GM18873 (cell line): ENCODE data around the gene TYW3.

Source experiments
- ATAC-seq: cut with Tn5 transposase; IDR thresholded peaks from one replicate; pipeline ENCODE4 v1.9.1; 2021; ENCODE audit warnings: mild to moderate bottlenecking, moderate library complexity, moderate number of reproducible peaks; ENCODE audit not compliant: unreplicated experiment, low FRiP score

The TYW3 gene, protein sequence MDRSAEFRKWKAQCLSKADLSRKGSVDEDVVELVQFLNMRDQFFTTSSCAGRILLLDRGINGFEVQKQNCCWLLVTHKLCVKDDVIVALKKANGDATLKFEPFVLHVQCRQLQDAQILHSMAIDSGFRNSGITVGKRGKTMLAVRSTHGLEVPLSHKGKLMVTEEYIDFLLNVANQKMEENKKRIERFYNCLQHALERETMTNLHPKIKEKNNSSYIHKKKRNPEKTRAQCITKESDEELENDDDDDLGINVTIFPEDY

DNA sequence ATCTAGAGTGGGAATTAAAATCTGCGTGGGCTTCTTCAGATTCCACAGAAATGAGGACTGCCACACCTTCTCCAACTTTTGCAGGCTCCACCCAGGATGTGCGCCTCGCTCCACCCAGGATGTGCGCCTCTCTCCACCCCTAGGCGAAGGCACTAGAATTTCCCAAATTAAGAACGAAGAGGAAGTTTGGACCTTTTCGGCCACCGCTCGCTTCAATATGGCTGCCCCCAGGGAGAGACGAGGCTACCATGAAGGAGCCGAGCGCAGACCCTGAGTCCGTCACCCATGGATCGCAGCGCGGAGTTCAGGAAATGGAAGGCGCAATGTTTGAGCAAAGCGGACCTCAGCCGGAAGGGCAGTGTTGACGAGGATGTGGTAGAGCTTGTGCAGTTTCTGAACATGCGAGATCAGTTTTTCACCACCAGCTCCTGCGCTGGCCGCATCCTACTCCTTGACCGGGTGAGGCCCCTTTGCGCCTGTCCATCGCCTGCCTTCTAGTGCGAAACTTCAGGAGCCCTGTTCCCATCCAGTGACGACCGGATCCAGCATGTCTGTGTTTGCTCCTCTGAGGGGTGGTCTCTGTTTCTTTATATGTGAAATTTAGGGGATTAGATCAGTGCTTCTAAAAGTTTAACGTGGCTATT, at the start of gene TYW3, which contains the start of gene CRYZ:
TSS of gene TYW3 (plus strand) at position 193 of the 644 bp plus-strand sequence. CDS start at position 286, 93 bp downstream.
TSS of gene CRYZ (minus strand) at position 91 of the 644 bp plus-strand sequence. CDS start 8,229 bp downstream, outside the sequence.
- ATAC-seq: peak; percentile 77

- ATAC-seq: no peak
Observed at GRCh38 chr1:74683656-74684055, 49.3 kb upstream of the TYW3 start.

DNA sequence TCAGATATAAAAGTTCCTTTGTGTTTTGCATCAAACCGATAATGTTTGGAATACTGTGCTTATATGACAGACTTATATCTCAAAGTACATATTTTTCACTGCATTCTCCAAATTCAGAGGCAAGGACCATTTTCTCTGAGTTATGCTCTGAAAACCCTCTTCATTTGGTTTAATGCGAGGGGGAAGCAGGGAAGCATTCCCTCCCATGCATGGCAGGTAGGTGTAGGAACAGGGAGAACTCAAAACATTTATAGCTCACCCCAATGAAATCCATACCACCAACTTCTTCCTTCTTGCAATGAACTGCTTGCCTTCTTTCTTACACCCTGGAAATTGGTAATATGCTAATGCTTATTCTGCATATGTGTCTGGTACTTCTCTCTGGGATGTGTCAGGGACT, 48.7 kb upstream of the TYW3 start:
- ATAC-seq: no peak

- no peak for ATAC-seq
Observed at GRCh38 chr1:74686928-74687327, 46.0 kb upstream of the TYW3 start.

GRCh38 chr1:74689621-74690363, 43.2 kb upstream of the TYW3 start:
- ATAC-seq: peak; percentile 69

GRCh38 chr1:74690364-74690696, 42.6 kb upstream of the TYW3 start:
- ATAC-seq: no peak

DNA sequence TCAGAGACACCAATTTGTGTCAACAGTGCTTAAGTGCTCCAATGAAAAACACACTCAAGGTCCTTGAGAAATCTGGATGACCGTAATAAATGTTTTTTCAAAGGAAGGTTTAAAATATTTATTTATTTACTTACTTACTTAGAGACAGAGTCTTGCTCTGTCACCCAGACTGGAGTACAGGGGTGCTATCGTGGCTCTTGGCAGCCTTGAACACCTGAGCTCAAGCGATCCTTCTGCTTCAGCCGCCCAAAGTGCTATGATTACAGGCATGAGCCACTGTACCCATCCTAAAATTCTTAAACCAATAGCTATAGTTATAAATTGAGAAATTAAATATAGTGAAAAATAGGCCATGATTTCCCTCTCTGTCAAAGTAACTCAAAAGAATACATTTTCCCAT, 42.0 kb upstream of the TYW3 start:
- ATAC-seq: no peak

DNA sequence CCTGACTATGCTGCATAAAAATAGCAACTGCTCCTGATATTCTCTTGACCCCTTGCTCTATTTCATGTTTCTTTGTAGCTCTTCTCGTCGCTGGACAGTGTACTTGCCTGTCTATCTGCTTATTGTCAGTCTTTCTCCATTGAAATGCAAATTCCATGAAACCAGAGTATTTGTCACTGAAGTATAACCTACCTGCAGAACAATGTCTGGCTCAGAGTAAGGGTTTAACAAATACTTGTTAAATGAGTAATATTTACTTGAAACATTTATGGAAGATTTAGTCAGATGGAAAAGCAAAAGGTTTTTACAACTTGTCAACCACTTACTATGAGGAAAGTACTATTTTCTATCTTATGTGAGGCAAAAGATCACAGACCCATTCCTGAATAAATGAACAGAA, 39.5 kb upstream of the TYW3 start:
- ATAC-seq: no peak

DNA sequence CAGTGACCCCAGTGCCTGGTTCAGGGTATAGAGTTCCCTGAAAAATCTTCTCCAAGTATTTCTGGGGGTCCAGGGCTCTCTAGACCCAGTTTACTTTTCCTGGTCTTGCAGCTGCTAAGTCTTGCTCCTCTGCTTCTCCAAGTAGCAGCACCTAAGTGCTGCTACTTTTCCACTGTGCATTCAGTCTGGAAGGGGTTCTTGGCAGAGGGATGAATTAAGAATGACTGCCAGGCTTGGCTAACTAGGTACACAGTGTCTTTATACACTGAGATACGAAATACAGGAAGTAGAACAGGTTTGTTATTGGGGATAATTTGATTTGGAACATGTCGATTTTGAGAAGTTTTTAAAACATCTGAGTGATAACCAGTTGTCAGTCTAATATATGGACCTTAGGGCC, 35.1 kb upstream of the TYW3 start:
- ATAC-seq: no peak

DNA sequence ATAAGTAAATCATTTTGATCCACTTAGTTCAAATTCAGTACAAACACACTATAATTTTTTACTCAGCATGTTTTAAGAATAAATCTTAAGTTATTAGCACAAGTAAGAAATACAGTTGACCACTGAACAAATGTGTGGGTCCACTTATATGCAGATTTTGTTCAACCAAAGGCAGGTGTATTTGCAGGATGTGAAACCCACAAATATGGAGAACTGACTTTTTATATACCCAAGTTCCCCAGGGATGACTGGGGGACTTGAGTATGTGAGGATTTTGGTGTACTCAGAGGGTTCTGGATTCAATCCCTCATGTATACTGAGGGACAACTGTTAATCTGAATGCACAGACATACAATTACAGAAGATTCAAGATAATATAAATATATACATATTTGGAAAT, 33.6 kb upstream of the TYW3 start:
- no peak for ATAC-seq

DNA sequence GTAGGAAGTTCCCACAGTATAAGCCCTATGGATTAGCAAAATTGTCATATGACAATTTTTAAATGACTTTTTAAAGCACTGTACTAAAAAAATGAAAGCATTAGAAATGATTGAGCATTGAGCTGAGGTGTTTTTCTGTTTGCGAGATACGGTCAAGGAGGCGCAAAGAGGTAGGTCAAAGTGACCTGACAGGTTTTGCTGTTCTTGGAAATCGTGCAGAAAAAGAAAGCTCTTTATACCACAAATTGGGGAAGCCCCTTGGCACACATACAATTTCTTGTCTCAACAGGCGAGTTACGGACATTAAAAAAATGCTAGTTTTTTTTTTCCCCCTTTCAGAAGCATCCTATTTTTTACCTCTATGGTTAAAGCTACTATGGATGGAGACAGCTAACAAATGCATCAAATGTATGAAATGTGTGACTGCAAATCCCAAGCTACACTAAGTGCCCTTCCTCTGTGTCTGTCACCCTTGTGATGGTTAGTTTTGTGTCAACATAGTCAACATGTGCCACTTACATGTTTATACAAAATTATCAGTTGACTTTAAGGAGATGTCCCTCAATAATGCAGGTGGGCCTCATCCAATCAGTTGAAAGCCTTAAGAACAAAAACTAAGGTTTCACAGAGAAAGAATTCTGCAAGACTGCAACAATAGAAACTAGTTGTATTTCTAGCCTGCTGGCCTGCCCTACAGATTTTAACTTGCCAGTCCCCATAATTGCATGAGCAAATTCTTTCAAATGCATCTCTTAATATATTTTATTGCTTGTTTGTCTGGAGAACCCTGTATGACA, 29.4 kb upstream of the TYW3 start:
- ATAC-seq: no peak

DNA sequence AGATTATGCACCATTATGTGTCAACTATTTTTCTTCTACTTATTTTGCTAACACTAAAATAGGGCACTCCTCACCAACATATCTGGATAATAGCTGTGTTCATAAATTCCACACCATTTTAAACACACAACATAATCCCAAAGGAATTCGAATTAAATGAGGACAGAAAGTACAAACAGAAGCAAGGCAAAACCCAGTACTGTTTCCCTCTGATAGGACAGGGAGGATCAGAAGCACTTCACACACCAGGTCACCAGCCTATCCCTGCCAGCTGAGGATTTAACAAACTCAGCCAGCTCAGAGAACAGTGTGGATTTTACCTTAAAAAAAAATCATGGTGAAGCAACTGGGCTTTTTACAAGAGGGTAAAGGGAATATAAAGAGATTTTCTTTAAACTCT, 20.1 kb upstream of the TYW3 start:
- ATAC-seq: no peak

DNA sequence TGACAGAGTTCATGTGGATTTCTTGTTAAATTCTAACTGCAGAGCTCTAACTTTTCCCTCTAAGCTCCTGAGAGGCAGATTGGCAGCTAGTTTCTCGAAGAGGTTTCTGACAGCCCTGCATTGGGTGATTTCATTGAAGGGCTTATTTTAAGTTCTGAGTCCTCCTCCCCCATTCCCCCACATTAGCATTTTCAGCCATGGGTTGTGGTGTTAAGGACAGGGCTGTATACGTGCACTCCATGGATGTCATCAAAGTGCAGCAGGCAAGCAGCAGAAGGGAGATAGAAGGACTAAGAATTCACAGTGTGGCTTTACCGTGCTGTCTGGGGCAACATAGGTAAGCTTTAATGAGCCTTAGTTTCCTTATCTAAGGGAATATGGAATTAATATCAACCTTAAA, 19.1 kb upstream of the TYW3 start:
- ATAC-seq: no peak

GRCh38 chr1:74714429-74715235, 18.3 kb upstream of the TYW3 start:
- no peak for ATAC-seq

- no peak for ATAC-seq
Observed at GRCh38 chr1:74715236-74715502, 17.8 kb upstream of the TYW3 start.

DNA sequence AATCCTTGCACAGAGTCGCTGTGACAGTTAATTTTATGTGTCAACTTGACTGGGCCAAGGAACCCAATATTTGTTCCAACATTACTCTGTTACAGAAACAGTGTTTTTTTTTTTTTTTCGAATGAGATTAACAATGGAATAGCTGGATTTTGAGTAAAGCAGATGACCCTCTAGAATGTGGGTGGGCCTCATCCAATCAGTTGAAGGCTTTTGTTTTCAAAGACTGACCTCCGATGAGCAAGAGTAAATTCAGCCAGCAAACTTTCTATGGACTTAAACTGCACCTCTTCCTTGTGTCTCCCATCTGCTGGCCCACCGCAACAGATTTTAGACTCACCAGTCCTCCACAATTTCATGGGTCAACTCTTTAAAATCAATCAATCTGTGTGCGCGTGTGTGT, 17.1 kb upstream of the TYW3 start:
- ATAC-seq: no peak

- ATAC-seq: no peak
Observed at GRCh38 chr1:74716822-74717221, 16.1 kb upstream of the TYW3 start.

DNA sequence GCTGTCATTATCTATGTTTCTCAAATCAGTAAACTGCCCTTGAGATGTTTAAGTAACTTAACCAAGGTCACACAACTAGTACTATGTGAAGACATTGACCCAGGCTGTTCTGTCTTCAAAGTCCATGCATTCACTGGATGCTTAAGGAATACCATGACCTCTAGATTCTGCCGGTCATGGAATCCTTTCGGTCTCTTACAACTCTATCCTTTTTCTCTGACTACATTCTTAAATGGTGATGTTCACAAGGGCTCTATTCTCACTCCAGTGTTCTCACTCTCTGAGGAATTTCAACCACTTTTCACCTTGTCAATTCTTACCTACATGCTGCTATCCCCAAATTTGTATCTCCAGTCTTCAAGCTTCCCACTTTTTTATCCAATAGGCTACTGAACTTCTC, 15.3 kb upstream of the TYW3 start:
- ATAC-seq: no peak

DNA sequence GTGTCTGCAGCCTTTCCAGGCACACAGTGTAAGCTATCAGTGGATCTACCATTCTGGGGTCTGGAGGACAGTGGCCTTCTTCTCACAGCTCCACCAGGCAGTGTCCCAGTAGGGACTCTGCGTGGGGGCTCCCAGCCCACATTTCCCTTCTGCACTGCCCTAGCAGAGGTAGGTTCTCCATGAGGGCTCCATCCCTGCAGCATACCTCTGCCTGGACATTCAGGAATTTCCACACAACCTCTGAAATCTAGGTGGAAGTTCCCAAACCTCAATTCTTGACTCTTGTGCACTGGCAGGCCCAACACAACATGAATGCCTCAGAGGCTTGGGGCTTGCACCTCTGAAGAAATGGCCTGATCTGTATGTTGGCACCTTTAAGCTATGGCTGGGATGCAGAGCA, 6.9 kb upstream of the TYW3 start:
- ATAC-seq: no peak

DNA sequence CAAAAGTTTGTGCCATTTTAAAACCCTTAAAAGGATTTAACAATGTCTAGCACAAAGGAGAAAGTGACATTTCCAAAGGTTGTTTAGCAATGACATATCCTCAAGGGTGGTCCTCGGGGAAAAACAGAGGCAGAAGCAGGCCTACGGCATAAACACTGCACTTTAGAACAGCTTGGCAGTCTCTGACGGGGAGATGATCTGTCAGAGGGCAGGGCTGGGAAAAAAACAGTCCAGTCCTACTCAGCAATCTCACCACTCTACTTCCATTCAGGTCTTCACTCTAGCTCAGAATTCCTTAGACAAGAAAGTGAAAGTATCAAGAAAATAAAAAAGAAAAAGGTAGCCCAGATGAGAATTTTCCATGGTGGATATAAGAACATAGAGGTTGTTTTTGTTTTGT, 4.2 kb upstream of the TYW3 start:
- no peak for ATAC-seq
